Measurements from ENCODE around the gene MBOAT1.

The MBOAT1 gene

DNA sequence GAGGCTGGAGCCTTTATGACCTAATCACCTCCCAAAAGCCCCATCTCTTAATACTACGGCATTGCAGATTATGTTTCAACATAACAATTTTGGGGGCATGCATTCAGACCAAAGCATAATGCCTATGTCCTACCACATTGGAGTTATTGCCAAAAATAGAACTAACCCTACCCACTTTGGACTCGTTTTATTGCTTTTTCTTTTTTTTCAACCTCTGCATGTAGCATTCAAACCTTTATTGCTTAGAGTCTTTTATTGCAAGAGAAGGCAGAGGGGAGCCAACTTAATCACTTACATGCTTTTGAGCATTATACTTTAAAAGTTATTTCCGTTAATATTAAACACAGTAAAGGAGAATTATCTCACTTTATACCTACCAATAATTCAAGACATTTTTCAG is 8.1 kb upstream of the MBOAT1 start:
- TF ChIP-seq, protein P1, sequence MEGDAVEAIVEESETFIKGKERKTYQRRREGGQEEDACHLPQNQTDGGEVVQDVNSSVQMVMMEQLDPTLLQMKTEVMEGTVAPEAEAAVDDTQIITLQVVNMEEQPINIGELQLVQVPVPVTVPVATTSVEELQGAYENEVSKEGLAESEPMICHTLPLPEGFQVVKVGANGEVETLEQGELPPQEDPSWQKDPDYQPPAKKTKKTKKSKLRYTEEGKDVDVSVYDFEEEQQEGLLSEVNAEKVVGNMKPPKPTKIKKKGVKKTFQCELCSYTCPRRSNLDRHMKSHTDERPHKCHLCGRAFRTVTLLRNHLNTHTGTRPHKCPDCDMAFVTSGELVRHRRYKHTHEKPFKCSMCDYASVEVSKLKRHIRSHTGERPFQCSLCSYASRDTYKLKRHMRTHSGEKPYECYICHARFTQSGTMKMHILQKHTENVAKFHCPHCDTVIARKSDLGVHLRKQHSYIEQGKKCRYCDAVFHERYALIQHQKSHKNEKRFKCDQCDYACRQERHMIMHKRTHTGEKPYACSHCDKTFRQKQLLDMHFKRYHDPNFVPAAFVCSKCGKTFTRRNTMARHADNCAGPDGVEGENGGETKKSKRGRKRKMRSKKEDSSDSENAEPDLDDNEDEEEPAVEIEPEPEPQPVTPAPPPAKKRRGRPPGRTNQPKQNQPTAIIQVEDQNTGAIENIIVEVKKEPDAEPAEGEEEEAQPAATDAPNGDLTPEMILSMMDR (IDR thresholded peaks at IDR 0.05; ENCODE audit: low read depth, low read length, missing control alignments) = no peak
- in situ Hi-C loops (cut with HindIII; ENCODE audit: low pct_ligation_motif_present, low sequenced_read_pairs) = no loop called here
- DNase-seq = no peak

DNA sequence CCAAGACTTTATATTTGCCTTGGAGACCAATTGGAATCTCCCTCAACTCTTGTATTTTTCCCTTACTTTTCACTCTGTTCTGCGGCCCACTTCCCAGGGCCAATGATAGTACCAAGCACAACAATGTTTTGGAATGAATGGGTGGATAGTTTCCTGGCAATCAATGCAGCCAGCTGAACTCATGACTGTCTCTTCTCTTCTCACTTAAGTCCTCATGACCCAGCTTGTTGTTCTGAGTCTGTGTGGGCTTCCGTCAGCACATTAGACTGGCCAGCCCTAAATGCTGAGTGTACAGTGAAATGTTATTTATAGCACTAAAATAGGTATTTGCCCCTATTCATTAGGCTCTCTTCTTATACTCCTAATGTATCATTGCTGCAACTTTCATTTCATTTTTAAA is 5.6 kb upstream of the MBOAT1 start:
- no peak overlapping the region for H3K4me3 ChIP-seq (ENCODE audit: low read depth, low read length)
- TF ChIP-seq, protein P1 (IDR thresholded peaks at IDR 0.05; ENCODE audit: low read depth, low read length, missing control alignments) = no peak
- H3K27me3 ChIP-seq (replicated peaks) = no peaks in the 10 kb centered on the region
- no peaks in the 10 kb centered on the region for H3K36me3 ChIP-seq (replicated peaks)
- in situ Hi-C loops (cut with HindIII; ENCODE audit: low pct_ligation_motif_present, low sequenced_read_pairs) = no loop called here
- DNase-seq = no peak
- H3K27ac ChIP-seq = no peak overlapping the region

More for the DNA sequence above, 8.1 kb upstream of the MBOAT1 start:
- no peaks in the 10 kb centered on the region for H3K36me3 ChIP-seq (replicated peaks)
- no peak overlapping the region for H3K4me3 ChIP-seq (ENCODE audit: low read depth, low read length)
- no peak overlapping the region for H3K27ac ChIP-seq
- no peaks in the 10 kb centered on the region for H3K27me3 ChIP-seq (replicated peaks)

DNA sequence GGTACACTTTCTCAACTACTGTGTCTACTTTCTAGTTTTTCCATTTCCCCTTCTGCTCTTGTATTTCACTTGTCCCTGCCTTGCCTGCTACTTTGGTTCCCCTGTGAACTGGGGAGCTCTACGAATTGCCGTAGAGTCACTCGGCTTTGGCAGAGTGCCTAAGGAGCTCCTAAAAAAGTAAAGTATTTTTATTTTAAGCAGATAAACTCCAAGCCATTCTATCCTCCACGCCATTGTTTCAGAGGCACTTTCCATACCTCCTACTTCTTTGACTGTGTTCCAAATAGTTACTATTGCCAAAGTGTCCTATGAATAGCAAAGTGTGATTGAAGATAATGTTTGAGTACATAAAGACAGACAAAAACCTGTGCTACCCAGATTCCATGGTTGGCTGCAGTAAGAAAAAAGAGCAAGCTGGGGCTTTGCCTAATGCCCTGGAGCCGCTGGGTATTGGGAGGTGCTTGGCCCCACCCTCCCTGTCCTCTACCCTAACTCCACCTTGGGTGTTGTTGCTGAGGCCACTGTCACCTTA is 5.1 kb upstream of the MBOAT1 start:
- in situ Hi-C loops (cut with HindIII; ENCODE audit: low pct_ligation_motif_present, low sequenced_read_pairs) = no loop called here
- TF ChIP-seq, protein P1 (IDR thresholded peaks at IDR 0.05; ENCODE audit: low read depth, low read length, missing control alignments) = no peak

DNA sequence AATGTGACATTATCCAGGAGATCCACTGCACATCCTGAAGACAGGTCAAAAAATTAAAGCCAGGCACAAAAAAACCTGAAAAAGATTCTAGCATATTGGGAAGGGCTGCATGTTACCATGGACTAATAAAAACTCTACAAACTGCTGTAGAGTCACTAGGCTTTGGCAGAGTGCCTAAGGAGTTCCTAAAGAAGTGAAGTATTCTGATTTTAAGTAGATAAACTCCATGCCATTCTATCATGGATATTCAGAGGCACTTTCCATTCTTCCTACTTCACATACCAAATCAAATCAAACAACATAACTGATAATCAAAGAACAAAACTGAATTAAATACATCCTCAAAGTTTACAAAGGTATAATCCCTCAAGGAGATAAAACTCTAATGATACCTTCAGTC is 3.0 kb upstream of the MBOAT1 start:
- Histone ChIP-seq H3K36me3 (replicated peaks) (no peaks in the 10 kb centered on the region), H3K27me3 (replicated peaks) (no peaks in the 10 kb centered on the region), H3K4me3 (ENCODE audit: low read depth, low read length) (no peak overlapping the region), H3K27ac (no peak overlapping the region)
- TF ChIP-seq, protein P1 (IDR thresholded peaks at IDR 0.05; ENCODE audit: low read depth, low read length, missing control alignments) = no peak
- in situ Hi-C loops (cut with HindIII; ENCODE audit: low pct_ligation_motif_present, low sequenced_read_pairs) = no loop called here
- DNase-seq = no peak

More for the DNA sequence above, 5.1 kb upstream of the MBOAT1 start:
- DNase-seq = no peak
- Histone ChIP-seq H3K4me3 (ENCODE audit: low read depth, low read length) (no peak overlapping the region), H3K36me3 (replicated peaks) (no peaks in the 10 kb centered on the region), H3K27me3 (replicated peaks) (no peaks in the 10 kb centered on the region), H3K27ac (no peak overlapping the region)

DNA sequence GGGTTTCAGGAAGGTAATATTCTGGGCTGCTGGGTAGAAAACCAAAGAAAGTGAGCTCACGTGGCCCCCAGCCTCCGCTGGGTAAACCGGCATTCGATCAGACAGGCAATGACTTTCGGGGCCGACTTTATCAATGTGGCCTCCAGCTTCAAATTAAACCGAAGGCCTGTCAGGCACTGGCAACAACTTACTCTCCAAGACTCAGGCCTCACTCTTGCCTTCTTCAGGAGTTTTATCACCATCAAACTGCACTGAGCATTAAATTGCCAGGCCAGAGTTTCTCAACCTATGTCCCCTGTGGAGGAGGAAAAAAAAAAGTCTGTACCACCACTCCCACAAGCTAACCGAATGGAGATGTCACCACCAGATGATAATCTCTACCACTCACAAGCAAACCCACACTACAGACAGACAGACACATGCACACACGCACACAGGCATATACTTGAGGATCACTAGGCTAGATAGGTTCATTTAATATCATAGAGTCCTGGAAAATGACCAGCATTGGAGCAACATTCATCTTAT is 1.1 kb upstream of the MBOAT1 start:
- H3K27ac ChIP-seq = no peak overlapping the region
- H3K27me3 ChIP-seq (replicated peaks) = no peaks in the 10 kb centered on the region
- H3K4me3 ChIP-seq (ENCODE audit: low read depth, low read length) = peak overlapping the region; percentile 88
- in situ Hi-C loops (cut with HindIII; ENCODE audit: low pct_ligation_motif_present, low sequenced_read_pairs) = no loop called here
- no peaks in the 10 kb centered on the region for H3K36me3 ChIP-seq (replicated peaks)
- DNase-seq = no peak
- TF ChIP-seq, protein P1 (IDR thresholded peaks at IDR 0.05; ENCODE audit: low read depth, low read length, missing control alignments) = no peak

DNA sequence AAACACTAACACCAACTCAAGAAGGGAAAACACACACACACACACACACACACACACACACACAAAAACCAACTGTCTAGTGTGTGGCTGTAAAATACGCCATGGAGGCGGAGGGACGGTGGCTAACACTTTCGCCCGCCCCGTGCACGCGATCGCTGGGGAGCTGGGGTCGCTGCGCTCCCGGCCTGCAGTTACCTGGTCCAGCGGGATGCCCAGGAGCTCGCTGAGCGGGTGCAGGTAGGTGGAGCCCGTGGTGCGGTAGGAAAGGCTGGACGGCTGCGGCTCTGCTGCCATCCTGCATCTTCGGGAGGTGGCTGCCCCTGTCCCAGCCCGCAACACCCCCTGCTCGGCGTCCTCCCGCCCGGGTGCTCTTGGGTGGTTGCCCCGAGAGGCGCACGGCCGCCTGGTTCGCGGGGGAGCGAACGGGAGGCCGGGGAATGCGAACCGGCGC is 303 bp downstream of the MBOAT1 start:
- Histone ChIP-seq H3K27me3 (replicated peaks) (no peaks in the 10 kb centered on the region), H3K27ac (no peak overlapping the region), H3K36me3 (replicated peaks) (no peaks in the 10 kb centered on the region), H3K4me3 (ENCODE audit: low read depth, low read length) (peak overlapping the region; percentile 88)
- TF ChIP-seq, protein P1 (IDR thresholded peaks at IDR 0.05; ENCODE audit: low read depth, low read length, missing control alignments) = no peak
- in situ Hi-C loops (cut with HindIII; ENCODE audit: low pct_ligation_motif_present, low sequenced_read_pairs) = no loop called here
- DNase-seq = no peak

All from brain microvascular endothelial cell (primary cell).